ENCODE measurements around the gene C17orf50. TPM values are rescaled to one million over a fixed set of nuclear protein-coding genes. Genes with fewer than 3 reads are reported as not detected.

The C17orf50 gene
- total RNA-seq, 2 experiments from 2014 or later, result not detected

DNA sequence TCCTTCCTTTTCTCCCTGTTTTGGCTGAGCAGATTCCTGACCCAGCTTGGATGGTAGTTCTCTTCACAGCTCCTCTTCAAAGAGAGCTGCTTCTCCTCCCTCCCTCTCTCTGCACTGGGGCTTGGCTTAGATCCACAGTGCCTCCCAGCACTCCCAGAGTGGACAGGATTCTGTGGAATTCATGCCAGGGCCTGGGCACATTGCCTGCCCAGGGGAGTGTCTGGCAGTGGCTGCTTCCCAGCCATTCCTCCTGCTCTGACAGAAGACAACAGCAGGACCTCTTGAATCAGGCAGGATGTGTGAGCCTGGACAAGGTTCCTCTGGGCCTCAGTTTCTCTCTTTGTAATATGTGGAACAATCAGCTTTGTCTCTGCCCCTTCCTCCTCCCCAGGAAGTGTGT lies 39.3 kb downstream of the C17orf50 start:
- POLR2A ChIA-PET, result interaction anchor here (1.4 kb wide), 1 partner anchor 9 kb away, joined by 6 read pairs; the partner anchor contains the start of gene TAF15
- Histone ChIP-seq H3K27me3 (ENCODE audit: control insufficient read depth in 1 of 2, insufficient read depth in 2 of 2, low read length in 2 of 2) (peaks cover 2 to 8% of the 10 kb centered on the region in 2 experiments), H3K4me3 (ENCODE audit: low read length) (no peak overlapping the region), H3K4me1 (ENCODE audit: insufficient read depth, low read length) (peaks cover 33% of the 10 kb centered on the region), H3K36me3 (ENCODE audit: insufficient read depth, low read length) (no peaks in the 10 kb centered on the region), H3K27ac (ENCODE audit: low read depth in 1 of 2, low read length in 2 of 2) (no peak overlapping the region), H3K9me3 (ENCODE audit: control insufficient read depth in 1 of 2, insufficient read depth in 1 of 2, low read length in 2 of 2) (no peaks in the 10 kb centered on the region)
- CTCF ChIA-PET, result interaction anchor here (0.8 to 2.2 kb wide), 2 partner anchors 9 to 36 kb away, joined by 3 to 7 read pairs; partner anchors contain the start of gene TAF15
- Mint-ChIP-seq H3K27ac (no peak overlapping the region), H3K27me3 (peaks cover 7% of the 10 kb centered on the region), H3K4me1 (ENCODE audit: low read depth) (peaks cover 45% of the 10 kb centered on the region), H3K36me3 (ENCODE audit: low read depth) (no peaks in the 10 kb centered on the region), H3K9me3 (no peaks in the 10 kb centered on the region), H3K4me3 (peak overlapping the region; percentile 25)
- no peak for TF ChIP-seq CTCF (IDR thresholded peaks at IDR 0.05)
- ATAC-seq (ENCODE audit: poor library complexity) (no peak), DNase-seq (no peak)
- intact Hi-C loops (cut with DNase I, micrococcal nuclease), result loop anchor here (10.0 kb wide), 2 partner anchors 185 to 635 kb away; no protein-coding TSS in a partner anchor

DNA sequence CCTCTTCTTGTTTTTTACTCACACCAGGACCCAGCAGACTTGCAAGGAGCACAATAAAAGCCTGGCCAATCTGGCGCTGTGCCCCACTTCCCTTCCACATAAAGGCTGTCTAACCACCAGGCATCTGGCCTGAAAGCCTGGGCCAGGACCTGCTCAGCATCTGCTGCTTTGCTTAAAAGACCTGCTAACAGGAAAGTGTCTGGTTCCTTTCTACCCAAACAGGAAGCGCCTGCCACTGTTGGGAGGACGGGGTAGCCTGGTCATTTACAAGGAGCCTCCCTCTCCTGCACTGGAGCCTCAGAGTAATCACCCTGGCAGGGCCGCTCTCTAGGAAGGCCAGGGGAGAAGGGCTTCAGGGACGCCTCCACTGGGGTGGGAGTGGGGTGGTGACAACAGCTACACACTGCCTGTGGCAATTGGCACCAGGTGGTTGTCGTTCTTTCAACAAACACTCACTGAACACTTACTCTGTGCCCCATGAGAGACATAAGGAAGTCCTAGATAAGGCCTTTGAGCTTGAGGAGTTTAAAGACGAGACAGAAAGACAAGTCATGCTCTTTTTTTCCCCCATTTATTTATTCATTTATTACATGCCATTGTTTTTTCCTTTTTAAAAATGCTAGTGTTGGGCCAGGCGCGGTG lies 41.0 kb downstream of the C17orf50 start:
- Histone ChIP-seq H3K36me3 (ENCODE audit: insufficient read depth, low read length) (no peaks in the 10 kb centered on the region), H3K27ac (ENCODE audit: low read depth in 1 of 2, low read length in 2 of 2) (peak overlapping the region; percentile 22 to 53), H3K27me3 (ENCODE audit: control insufficient read depth in 1 of 2, insufficient read depth in 2 of 2, low read length in 2 of 2) (no peaks in the 10 kb centered on the region), H3K4me3 (ENCODE audit: low read length) (no peak overlapping the region), H3K9me3 (ENCODE audit: control insufficient read depth in 1 of 2, insufficient read depth in 1 of 2, low read length in 2 of 2) (no peaks in the 10 kb centered on the region), H3K4me1 (ENCODE audit: insufficient read depth, low read length) (peaks cover 24% of the 10 kb centered on the region)
- ChIA-PET CTCF (interaction anchor here (0.9 to 2.2 kb wide), 2 partner anchors 37 kb away, joined by 4 to 7 read pairs; no protein-coding TSS in a partner anchor), POLR2A (interaction anchor here (0.6 to 1.1 kb wide), 2 partner anchors 13 to 36 kb away, joined by 3 to 5 read pairs; no protein-coding TSS in a partner anchor)
- no peak for TF ChIP-seq CTCF (IDR thresholded peaks at IDR 0.05)
- no peaks in the 10 kb centered on the region for H3K9me3 Mint-ChIP-seq
- H3K4me3 Mint-ChIP-seq, result peak overlapping the region; percentile 60
- ATAC-seq (ENCODE audit: poor library complexity) (no peak), DNase-seq (peak in 7 of 14 experiments; percentile 12 to 61 (median 24))
- peak overlapping the region; percentile 86 for H3K27ac Mint-ChIP-seq
- H3K27me3 Mint-ChIP-seq, result no peaks in the 10 kb centered on the region
- no peaks in the 10 kb centered on the region for H3K36me3 Mint-ChIP-seq (ENCODE audit: low read depth)
- intact Hi-C loops (cut with DNase I, micrococcal nuclease), result loop anchor here (10.0 kb wide), 2 partner anchors 187 to 637 kb away; no protein-coding TSS in a partner anchor
- peaks cover 42% of the 10 kb centered on the region for H3K4me1 Mint-ChIP-seq (ENCODE audit: low read depth)

GRCh38 chr17:35804658-35805192 lies 44.0 kb downstream of the C17orf50 start:
- no peaks in the 10 kb centered on the region for H3K27me3 ChIP-seq (ENCODE audit: control insufficient read depth in 1 of 2, insufficient read depth in 2 of 2, low read length in 2 of 2)
- H3K9me3 Mint-ChIP-seq, result no peaks in the 10 kb centered on the region
- ChIA-PET CTCF (interaction anchor here (0.6 to 3.1 kb wide), 10 partner anchors 10 to 1422 kb away, joined by 3 to 40 read pairs (median 4); partner anchors contain the start of gene MMP28), POLR2A (interaction anchor here (0.8 to 1.7 kb wide), 2 partner anchors 8 to 41 kb away, joined by 3 to 7 read pairs; no protein-coding TSS in a partner anchor)
- no peaks in the 10 kb centered on the region for H3K36me3 ChIP-seq (ENCODE audit: insufficient read depth, low read length)
- intact Hi-C loops (cut with DNase I, micrococcal nuclease), result loop anchor here (1.0 to 10.0 kb wide), 5 partner anchors 40 to 642 kb away; no protein-coding TSS in a partner anchor
- H3K27me3 Mint-ChIP-seq, result no peaks in the 10 kb centered on the region
- peak overlapping the region; percentile 25 for H3K27ac Mint-ChIP-seq
- ATAC-seq (ENCODE audit: poor library complexity), result peak; percentile 37
- H3K27ac ChIP-seq (ENCODE audit: low read depth in 1 of 2, low read length in 2 of 2), result no peak overlapping the region
- peaks cover 61% of the 10 kb centered on the region for H3K4me1 Mint-ChIP-seq (ENCODE audit: low read depth)
- peak overlapping the region; percentile 65 for H3K4me3 Mint-ChIP-seq
- peaks cover 9% of the 10 kb centered on the region for H3K36me3 Mint-ChIP-seq (ENCODE audit: low read depth)
- H3K9me3 ChIP-seq (ENCODE audit: control insufficient read depth in 1 of 2, insufficient read depth in 1 of 2, low read length in 2 of 2), result no peaks in the 10 kb centered on the region
- peak in 6 of 14 experiments; percentile 13 to 85 (median 66) for DNase-seq
- TF ChIP-seq CTCF (IDR thresholded peaks at IDR 0.05), result peak; percentile 78
- no peak overlapping the region for H3K4me3 ChIP-seq (ENCODE audit: low read length)
- peaks cover 36% of the 10 kb centered on the region for H3K4me1 ChIP-seq (ENCODE audit: insufficient read depth, low read length)

All from CD4-positive, alpha-beta T cell (primary cell).